Stimulated activated CD8-positive, alpha-beta memory T cell treated with anti-CD3 and anti-CD28 coated beads, Interleukin-7, amount 100 ng/mL, for 1 hour (primary cell): ENCODE results near the gene FAM118A.
A peak's percentile ranks its signal among the peaks of the same experiment; 100 is the strongest.
"Not testable (repeated sequence)": the region's sequence is repeated elsewhere in the genome, so short reads cannot be mapped to it uniquely, and the experiment has no call there.

ENCODE experiments used
- DNase-seq, 2 donors: peaks; one replicate each; pipeline ENCODE4 v3.0.0-alpha.2; 2020; ENCODE audit warnings: low read depth in 2 of 2

Gene FAM118A

DNA sequence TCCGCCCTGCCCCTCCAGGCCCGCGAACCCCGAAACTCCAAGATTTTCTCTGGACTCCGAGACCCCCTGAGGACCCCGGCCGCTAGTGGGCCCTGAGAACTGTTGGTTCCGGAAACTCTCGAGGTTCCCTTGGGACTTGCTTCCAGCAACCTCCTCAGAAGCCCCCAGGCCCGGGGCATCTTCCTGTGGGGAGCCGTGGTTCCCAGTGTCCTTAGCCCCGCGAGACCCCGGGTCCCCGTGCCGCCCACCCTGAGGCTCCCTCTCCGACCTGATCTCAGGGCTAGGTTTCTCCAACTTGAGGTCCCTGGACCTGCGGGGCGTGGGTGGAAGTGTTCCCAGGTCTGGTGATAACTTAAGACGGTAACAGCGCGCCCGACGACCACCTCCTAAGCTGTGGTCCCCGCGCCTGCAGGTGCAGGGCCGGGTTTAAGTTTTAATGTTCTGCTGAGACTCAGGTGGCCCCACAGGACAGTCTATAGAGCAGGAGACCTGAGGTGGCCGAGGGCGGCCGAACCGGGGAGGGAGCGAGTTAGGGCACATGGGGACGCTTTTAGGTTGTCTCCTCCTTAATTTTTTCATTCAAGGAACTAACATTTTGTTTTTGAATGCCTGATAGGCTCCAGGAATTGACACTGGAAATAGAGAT is 720 bp downstream of the FAM118A start:
- no peak for DNase-seq

DNA sequence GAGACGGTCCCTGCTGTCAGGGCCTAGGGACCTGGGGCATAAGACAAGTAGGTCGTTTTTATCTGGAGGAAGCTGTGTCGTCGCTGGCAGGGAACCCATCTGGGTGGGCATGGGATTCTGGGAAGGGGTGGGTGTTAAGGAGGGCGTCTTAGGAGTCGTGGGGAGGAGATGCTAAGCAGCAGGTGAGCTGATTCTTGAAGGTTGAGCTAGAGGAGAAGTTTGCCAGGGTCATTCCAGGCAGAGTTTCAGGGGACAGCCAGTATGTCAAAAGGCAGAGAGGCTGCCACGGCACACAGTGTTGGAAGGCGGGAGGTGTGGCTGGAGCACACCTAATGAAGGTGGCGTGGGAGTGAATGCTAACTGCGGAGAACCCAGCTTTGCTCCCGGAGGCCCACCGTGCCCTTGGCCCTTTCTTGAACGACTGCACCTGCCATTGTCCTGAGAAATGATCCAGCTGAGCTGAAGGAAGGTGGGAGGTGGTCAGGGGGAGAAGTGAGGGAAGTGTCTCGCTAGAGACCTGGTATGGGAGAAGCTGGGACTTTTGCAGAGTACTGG is 1.3 kb downstream of the FAM118A start:
- DNase-seq, result no peak

GRCh38 chr22:45312415-45312814 is 2.7 kb downstream of the FAM118A start:
- DNase-seq, result no peak

GRCh38 chr22:45312856-45313255 is 3.1 kb downstream of the FAM118A start:
- DNase-seq, result no peak

- DNase-seq, result no peak
These were observed 4.5 kb downstream of the FAM118A start for GRCh38 chr22:45314054-45314721.

GRCh38 chr22:45314786-45315185 is 5.1 kb downstream of the FAM118A start:
- DNase-seq, result no peak

- no peak for DNase-seq
These were observed 7.2 kb downstream of the FAM118A start for GRCh38 chr22:45316796-45317526.

GRCh38 chr22:45317551-45318167 is 7.9 kb downstream of the FAM118A start:
- DNase-seq, result no peak

GRCh38 chr22:45318168-45318557 is 8.4 kb downstream of the FAM118A start:
- peak; percentile 67 to 73 for DNase-seq

DNA sequence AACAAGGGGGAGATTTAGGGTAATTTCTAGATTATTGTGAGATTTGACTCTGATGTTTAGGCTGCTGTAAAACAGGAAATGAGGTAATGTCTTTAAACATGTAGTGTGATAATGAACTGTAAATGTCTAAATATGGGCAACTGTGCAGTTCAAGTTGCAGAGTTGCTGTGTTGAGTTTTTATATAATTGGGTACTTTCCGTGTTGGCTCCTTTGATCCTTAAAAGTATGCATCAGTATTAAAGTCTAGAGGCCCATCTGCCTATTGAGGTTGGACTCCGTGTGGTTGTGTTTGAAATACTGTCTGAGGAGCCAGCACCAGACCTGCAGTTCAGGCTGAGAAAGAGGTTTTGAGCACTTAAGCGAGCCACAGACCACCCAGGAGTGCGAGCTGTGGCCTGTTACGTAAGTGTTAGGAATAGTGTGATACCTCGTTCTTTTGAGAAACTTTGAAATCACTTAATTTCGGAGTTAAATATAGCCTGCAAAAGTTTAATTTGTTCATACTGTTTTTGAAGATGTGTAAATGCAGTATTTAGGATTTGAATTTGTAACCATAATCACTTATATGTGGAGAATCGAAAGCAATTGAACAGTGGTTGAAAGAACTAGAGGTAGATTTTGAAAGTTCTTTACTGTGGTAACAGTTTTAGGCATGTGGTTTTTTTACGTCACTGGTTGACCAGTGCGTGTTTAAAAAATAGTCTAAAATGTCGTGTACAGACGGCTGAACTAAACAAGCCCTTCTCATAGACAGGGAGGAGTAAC is 9.0 kb downstream of the FAM118A start:
- peak in 1 of 2 donors; percentile 30 for DNase-seq

- DNase-seq, result no peak
These were observed 9.6 kb downstream of the FAM118A start for GRCh38 chr22:45319324-45319685.

DNA sequence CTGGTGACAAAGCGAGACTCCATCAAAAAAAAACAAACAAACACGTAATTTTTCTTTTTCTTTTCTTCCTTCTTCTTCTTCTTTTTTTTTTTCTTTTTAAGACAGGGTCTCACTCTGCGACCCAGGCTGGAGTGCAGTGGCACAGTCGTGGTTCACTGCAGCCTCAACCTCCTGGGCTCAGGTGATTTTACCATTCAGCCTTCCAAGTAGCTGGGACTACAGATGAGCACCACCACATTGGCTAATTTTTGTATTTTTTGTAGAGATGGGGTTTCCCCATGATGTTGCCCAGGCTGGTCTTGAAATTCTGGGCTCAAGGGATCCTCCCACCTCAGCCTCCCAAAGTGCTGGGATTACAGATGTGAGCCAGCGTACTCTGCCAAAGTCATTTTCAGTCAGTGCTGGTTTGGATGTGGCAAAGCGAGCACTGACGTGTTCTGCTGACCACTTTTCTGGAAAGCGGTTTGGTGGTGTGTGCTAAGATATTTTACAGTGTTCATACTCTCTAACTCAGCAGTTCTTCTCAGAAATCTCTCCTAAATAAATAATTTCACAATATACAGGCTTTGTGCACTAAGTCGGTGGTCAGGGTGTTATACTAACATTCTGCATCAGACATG is 10.7 kb downstream of the FAM118A start:
- DNase-seq, result no peak

GRCh38 chr22:45321827-45322226 is 12.1 kb downstream of the FAM118A start:
- no peak for DNase-seq

DNA sequence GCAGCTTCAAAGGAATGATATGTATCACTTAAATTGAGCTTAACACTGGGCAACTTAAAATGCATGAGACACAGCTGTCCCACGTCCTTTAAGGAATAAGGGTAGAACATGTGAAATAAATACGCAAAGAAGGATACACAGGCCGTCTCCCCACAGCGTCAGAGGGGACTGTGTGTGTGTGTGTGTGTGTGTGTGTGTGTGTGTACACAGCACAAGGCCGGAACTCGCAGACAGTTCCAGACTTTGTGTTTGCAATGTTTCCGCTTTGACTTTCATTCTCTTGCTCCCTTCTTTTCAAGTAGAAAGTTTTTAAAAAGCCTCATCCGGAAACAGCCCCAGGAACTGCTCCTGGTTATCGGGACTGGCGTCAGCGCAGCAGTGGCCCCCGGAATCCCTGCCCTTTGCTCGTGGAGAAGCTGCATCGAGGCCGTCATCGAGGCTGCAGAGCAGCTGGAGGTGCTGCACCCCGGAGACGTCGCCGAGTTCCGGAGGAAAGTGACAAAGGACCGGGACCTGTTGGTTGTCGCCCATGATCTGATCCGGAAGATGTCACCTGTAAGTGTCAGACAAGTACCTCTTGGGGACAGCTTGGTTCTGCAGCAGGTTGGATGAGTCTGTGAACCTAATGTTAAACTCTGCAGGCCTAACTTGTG is 13.3 kb downstream of the FAM118A start:
- no peak for DNase-seq

GRCh38 chr22:45323695-45324094 is 14.0 kb downstream of the FAM118A start:
- DNase-seq, result no peak

GRCh38 chr22:45324311-45324711 is 14.6 kb downstream of the FAM118A start:
- DNase-seq, result no peak

GRCh38 chr22:45328261-45328660 is 18.5 kb downstream of the FAM118A start:
- DNase-seq, result not testable (repeated sequence)

- DNase-seq, result no peak
These were observed 19.2 kb downstream of the FAM118A start for GRCh38 chr22:45328822-45329529.

- DNase-seq, result no peak
These were observed 19.8 kb downstream of the FAM118A start for GRCh38 chr22:45329530-45329936.

DNA sequence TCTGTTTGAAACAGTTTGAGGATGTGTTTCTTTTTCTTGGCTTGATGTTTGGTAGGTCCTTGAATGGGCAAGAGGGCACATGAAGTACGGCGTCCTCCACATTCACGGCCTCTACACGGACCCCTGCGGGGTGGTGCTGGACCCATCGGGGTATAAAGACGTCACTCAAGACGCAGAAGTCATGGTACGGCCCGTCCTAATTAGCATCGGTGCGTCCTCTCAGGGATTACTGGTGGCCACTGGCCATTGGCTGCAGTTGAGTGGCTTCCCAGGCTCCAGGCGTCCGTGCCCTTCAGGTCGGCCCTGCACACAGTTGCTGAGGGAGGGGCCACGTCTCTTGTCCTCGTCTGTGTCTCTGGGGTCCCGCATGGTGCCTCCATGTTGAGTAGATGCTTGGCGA is 20.8 kb downstream of the FAM118A start:
- DNase-seq, result no peak
